GM21367 (cell line): ENCODE measurements around the gene SMIM29.
"Not testable (repeated sequence)": the region's sequence is repeated elsewhere in the genome, so short reads cannot be mapped to it uniquely, and the experiment has no call there.

Experiments used
- ATAC-seq: cut with Tn5 transposase; IDR thresholded peaks from one replicate; pipeline ENCODE4 v1.9.1; 2021; ENCODE audit not compliant: unreplicated experiment

Gene SMIM29

DNA sequence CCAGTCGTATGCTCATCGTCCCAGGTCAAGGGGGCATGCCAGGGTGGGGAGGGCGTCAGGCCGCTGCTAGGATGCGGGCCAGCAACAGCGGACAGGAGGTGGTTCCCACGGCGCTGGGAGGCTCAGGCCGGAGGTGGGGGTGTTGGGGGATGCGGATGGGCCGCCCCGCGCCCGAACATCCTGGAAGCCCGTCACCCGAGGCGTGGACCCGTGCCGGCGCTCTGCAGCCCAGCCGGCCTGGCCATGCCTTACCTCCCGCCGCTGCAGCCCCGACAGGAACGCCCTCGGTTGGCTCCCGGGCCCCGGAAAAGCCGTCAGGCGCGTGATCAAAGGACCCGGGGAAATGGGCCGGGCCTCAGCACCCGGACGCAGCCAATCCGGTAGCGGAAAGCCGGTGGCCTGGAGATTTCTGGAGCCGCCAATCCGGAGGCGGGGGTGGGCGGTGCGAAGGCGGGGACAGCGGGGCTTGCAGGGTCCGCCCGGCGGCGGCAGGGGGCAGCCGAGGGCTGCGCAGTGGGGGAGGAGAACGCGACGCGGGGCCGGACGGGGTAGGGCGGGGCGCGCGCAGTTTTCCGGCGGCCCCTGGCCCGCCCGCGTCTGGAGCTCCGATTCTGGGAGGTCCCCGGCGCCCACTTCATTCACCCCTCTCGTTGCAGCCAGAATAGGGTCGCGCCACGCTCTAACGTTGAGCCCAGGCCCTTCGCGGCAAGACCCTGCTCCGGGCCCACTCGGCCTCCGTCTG is at the start of gene SMIM29:
SMIM29 (minus strand) TSS at position 280 of the 742 bp plus-strand sequence. CDS start 1,215 bp downstream, outside the sequence.
- peak; percentile 61 for ATAC-seq

DNA sequence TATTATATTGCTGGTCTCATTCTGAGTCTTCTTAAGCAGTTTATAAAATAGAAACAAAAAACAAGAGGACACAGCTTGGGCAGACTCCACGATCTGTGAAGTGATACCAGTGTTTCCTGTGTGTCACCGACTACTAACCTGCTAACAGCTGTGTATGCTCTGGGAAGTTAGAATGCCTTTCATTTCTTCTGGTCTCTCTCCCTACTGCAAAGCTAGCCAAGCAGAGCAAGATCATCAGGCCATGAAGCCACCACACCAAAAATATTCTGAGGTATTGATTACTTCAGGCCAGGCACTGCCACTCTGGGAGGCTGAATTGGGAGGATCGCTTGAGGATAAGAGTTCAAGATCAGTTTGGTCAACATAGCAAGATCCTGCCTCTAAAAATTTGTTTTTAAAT is 46.9 kb upstream of the SMIM29 start:
- ATAC-seq: peak; percentile 74

DNA sequence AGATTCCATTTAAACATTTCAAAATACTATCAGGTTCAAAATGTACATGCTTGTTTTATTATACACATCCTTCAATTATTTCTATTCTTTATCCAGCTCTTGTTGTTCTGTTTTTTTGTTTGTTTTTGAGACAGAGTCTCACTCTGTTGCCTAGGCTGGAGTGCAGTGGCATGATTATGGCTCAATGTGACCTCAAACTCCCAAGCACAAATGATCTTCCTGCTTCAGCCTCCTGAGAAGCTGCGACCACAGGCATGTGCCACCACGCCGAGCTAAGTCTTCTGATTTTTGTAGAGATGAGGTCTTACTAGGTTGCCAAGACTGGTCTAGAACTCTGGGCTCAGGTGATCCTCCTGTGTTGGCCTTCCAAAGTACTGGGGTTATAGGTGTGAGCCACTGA is 44.1 kb upstream of the SMIM29 start:
- ATAC-seq: no peak

DNA sequence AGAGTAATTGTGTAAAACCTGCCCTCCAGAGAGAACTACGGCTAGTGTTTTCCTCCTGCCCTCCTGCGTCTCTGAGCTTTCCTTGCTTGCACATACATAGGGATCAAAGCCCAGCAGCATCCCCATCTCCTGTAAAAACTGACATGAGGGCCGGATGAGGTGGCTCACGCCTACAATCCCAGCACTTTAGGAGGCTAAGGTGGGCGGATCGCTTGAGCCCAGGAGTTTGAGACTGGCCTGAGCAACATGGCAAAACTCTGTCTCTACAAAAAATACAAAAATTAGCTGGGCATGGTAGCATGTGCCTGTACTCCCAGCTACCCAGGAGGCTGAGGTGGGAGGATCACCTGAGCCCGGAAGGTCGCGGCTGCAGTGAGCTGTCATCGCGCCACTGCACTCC is 40.3 kb upstream of the SMIM29 start:
- ATAC-seq: no peak

DNA sequence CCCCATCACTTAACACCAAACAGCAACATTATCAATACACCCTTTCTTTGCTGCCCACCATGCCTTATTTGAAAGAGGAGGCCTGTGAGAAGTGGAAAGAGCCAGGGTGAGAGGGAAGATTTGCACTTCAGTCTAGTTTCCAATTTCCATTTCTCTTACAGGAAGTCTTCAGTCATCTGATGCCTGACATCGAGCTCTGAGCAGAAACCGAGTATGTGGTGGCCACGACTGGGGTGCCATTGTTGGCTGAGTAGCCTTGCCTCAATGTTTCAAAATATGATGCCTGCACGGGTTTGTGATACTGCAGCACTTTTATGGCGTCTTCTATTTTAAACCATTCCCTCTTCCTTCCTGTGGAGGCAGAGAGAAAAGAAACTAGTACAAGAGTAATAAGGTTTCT is 39.8 kb upstream of the SMIM29 start:
- no peak for ATAC-seq

DNA sequence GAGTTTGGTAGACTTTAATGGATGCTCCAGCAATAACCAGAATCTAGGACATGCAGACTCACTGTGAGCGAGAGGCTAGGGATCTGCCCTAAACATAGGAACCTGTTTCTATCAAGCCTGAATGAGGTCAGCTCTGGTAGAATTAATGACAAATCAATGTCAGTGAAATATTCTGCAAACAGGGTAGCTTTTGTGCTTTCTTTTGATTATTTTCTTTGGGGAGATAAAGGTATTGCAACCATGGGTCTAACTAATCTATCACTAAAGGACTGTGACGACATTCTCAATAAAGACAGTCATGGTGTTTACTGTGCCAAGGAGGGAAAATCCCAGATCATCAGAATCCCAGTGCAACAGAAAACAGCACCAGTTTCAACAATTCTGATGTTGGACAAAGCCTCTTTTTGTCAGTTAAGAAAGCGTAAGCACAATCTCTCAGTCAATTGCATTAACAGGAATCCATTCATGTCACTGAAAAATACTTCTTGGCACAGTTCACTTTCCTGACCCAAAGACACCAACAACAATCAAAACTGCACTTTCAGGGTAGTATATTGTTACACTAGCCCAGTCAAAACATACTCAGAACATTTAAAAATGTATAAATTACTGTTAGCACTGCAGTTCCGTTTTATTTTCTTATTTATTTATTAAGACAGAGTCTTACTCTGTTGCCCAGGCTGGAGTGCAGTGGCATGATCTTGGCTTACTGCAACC is 36.8 kb upstream of the SMIM29 start:
- no peak for ATAC-seq

DNA sequence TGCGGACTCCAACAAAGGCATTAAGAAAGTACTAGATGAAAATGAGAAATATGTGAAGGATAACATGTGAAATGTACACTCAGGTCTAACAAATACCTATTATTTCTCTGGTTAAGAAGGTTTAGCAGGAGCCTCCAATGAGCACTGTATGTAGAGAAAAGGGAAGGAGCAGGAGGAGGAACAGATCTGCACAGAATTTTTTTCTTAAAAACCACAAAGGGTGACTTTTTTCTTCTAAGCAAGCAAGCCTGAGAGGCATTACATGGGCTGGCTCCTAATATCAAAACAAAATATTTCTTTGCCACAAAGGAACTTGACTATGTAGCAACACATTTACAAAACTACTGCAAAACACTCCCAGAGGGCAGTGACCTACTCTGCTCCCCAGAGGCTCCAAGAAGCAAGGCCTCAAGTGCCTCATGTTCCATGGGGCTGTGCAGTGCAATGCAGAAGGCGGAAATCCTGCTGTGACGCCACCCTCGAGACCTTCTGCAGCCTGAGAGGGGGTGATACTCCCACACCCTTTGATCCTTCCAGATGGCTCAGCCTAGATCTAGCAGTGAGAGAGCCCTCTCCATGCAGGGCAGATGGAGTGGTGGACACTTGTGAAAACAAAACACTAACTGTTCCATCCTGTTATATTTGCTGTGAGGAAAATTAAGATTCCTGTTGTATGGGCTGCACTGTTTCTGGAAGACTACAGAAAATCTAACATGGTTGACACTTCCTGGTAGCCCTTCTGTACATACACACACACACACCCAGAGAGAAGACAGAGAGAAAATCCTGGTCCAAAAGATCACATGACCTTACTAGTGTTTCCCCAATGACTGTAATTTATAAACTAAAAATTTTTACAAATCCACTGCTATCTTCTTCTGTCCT is 36.0 kb upstream of the SMIM29 start:
- no peak for ATAC-seq

DNA sequence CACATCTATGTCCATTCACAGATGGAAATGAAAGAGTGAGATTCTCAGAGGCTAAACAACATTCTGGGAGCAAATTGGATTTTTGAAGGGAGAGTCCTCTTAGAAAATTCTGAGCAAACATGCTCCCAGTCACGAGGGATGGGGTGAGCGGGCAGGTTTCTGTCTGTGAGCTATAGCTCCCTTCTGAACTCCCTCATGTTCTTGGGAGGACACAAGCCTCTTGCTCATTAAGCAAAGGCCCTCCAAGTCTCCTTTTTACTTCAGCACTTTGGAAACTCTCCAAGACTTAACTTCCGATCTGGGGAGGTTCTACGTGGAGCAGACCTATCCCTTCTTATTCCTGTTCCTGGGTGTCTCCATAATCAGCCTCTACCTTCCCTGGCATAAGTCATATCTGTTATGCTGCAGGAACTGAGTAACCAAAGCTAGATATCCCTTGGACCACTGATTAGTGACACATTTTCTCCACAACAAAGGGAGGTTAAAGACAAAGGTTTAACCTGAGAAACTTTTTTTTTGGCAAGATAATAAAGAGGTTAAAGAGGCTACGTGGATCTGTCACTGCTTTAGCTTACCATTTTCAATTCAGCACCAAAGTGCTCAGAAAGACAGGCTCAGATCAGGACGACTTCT is 33.0 kb upstream of the SMIM29 start:
- ATAC-seq: no peak

DNA sequence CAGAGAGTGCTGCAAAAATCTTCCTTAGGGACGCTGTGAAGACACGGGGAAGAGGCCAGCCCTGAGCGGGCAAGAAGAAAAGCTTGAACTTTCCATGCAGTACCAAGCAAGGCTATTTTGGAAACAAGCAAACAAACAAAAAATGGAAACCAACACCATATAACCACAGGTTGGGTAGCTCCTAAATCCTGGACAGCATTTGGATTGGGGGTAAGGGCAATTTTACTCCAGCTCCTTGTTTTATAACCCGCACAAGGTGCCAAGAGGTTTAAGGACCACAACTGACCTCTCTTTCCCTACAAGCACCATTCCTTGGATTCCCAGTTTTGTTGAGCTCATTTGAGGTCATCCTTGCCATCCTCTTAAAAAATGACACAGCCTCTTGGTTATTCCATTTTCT is 31.4 kb upstream of the SMIM29 start:
- no peak for ATAC-seq

DNA sequence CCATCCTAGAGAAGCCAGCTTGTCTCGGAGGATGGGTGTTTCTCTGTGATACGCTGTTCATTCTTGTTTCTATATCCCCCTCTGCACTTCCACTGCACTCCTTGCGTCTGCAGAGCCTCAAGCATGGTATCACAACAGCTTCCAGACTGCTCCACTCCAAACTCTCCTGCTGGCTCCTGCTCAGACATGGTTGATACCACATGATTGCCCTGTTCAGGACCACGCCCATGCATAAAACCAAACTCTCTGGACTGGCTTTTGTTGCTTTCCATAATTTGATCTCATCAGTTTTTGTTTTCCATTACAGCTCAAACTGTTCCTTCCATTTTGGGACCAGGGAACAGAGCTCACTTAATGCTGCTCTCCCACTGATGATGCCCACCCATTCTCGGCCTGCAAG is 30.0 kb upstream of the SMIM29 start:
- ATAC-seq: no peak

DNA sequence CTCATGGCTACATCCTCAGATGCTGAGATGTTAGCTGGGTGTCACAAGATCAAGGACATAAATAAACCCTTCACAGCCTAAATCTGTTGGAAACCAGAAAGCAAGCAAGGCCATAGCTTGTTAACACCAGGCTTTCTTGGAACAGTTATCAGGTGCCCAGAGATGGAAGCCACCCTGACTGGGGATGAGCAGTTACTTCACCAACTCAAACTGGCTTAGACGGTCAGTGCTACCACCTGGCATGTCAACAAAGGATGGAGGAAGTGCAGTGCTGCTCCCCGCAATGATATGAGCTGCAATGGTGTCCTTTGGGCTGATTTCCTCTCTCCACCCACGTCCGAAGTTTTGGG is 28.9 kb upstream of the SMIM29 start:
- no peak for ATAC-seq

DNA sequence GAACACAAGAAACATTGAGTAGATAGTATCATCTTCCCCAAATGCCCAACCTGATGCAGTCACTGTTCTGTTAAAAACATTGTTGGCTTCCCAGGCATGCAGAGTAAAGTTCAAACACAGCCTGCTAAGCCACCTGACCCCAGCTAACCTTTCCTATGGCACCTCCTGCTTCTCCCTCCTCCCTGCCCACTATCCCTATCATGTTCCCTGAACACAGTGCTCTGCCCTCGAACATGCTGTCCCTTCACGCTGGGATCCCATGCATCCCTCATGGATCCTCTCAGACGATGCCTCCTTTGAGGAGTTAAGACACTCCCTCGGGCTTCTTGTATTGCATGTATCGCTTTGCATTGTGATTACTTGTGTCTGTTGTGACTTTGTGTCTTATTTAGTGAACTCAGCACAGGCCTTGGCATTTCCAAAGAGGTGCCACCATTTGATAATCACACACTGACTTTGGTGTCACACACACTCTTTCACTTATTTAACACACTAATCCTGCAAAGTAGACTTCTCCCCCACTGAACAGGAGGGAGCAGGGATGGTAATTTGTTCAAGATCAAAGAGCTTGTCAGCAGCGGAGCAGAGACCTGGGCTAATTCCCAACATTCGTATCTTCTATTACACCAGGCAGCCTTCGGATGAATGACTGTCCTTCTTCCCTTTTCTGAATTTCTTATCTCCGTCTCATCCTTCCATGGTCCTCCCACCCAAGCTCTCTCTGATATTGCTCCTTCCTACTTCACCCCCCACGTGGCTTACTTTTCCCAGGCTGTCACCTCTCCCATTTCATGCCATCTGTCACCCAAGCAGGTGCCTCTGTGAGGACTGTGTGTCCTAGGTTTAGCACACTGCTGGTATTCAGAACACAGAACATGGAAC is 28.3 kb upstream of the SMIM29 start:
- ATAC-seq: no peak

DNA sequence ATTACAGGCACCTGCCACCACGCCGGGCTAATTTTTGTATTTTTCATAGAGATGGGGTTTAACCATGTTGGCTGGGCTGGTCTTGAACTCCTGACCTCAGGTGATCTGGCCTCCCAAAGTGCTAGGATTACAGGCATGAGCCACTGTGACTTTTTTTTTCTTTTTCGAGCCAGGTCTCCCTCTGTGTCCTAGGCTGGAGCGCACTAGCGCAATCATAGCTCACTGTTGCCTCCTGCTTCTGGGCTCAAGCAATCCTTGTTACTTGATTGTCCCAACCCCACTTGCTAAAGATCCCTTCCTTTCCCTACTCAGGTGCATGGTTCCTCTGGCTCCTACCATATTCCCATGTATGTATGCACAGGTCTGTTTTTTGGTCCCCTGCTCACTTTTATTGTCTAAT is 27.4 kb upstream of the SMIM29 start:
- no peak for ATAC-seq

DNA sequence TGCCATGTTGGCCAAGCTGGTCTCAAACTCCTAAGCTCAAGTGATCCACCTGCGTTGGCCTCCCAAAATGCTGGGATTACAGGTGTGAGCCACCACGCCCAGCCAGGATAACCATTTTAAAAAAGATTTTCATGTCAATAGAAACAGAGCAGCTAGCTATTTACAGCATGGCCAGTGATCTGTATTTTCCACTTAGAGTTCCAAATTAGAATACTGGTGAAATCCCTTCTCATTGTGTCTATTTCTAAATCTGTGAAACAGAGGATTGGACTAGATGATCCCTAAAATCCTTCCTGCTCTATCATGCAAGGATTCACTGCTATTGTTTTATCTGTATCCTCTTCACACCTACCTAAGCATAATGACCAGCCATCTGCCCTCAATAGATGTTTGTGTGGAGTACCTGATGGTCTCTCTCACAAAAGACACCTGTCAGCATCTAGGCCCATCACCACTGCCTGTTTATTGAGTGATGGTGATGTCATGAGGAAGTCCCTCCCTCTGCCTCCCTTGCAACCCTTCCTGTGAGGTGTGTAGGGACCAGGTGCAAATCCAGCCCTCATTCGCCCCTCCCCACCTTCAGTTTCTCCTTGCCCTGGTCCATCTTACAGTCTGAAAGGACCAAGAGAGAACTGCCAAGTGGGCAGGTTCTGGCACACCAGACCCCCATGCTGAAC is 26.5 kb upstream of the SMIM29 start:
- ATAC-seq: no peak

DNA sequence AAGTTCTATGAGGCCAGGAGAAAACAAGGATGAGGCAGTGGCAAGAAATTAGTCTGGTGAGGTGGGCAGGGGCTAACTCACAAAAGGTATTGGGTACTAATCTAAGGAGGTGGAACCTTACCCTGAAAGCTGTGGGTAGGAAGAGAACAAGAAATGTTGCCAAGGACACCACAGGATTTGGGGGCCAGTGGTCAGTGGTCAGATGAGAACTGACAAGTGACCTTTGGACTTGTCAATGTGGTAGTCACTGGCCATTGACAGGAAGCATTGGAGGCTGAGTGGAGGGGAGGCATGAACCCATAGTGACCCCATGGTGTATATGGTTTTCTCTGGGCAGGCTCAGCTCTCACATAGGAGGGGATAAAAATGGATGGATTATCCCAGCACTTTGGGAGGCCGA is 25.3 kb upstream of the SMIM29 start:
- no peak for ATAC-seq

DNA sequence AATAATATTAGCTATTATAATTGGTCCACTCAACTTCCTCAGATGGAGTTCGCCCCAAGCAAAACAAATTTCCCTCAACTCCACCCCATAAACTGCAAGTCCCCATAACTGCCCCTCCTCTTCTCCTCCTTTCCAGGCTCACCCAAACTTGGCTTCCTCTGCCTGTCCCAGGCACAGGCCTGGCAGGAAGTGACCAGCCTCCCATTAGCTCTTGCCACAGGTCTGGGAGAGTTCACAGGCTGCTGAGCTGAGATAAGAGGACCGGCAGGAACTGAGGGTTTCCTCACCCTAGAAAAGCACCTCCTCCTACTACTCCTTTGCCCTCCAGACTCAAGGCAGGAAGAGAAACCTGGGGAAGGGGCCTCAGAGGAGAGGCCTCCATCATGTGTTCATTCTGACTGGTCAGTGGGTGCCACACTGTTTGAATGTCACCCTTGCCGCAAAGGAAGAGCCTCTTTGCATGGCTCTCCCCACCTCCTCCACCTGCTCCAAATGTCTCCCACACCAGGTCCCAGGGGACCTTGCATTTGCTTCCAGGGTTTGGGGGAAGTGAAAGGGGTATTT is 24.5 kb upstream of the SMIM29 start:
- ATAC-seq: no peak

DNA sequence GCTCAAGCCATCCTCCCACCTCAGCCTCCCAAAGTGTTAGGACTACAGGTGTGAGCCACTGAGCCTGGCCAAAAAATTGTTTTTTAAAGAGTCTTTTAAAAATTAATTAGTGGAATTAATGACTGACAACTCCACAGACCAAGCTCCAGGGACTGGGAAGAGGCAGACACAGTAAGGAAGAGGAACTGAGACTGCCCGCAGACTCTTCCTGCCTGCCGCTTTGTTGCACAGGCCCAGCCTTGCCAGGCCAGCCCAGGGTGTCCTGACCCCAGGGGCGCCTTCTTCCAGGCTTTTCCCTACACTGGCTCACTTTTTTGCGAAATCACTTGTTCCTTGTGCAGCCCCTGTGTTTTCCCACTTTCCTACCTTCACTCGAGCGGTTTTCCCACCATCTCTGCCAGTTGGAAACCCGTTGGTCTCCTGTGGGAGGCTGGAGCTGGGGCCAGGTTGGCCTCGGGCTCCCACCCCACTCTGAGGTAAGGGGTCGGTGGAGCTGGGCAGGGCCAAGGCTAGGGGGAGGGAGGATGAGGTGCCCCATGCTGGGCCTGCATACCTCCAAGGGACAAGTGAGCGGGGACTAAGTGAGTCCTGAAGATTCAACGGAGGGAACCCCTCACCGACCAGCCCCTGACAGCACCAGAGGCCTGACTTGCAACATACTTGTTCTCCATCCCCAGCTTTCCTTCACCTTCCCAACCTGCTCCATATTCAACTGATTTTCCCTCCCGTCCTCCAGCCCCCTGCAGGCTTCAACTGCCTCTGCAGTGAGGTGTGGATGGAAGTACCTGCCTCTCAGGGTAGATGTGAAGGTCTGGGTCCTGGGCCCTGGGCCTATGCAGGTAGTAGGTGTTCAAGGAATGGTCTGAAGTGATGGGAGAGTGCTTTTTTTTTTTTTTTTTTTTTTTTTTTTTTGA is 23.5 kb upstream of the SMIM29 start:
- ATAC-seq: no peak

DNA sequence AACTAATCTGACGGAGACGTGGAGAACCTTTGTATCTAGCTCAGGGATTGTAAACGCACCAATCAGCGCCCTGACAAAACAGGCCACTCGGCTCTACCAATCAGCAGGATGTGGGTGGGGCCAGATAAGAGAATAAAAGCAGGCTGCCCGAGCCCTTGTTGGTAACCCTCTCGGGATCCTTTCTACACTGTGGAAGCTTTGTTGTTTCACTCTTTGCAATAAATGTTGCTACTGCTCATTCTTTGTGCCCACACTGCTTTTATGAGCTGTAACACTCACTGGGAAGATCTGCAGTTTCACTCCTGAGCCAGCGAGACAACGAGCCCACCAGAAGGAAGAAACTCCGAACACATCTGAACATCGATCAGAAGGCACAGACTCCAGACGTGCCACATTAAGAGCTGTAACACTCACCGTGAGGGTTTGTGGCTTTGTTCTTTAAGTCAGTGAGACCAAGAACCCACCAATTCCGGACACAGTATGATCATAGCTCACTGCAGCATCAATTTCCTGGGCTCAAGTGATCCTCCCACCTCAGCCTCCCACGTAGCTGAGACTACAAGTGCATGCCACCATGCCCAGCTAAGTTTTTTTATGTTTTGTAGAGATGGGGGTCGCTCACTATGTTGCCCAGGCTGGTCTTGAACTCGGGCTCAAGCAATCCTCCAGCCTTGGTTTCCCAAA is 21.0 kb upstream of the SMIM29 start:
- ATAC-seq: not testable (repeated sequence)
